OCI-LY3 (cell line): ENCODE measurements around the gene CCDC24.

Source experiments
- H2AFZ ChIP-seq: fragments of 200-600, 300-600 bp; shearing (Covaris generic); 2 replicates; pipeline ENCODE4 v1.6.0; 2014; ENCODE audit warnings: antibody characterized with exemption, low read depth, low read length
- H3K27ac ChIP-seq: fragments of 200-600, 300-600 bp; sonication (generic); 2 replicates; pipeline ENCODE4 v1.5.1; 2014; ENCODE audit warnings: mild to moderate bottlenecking, low read length, moderate library complexity, mixed read lengths
- H3K27me3 ChIP-seq: fragments of 200-600, 300-600 bp; sonication (generic); 2 replicates; pipeline ENCODE4 v1.6.1; 2014; ENCODE audit warnings: low read depth, low read length, mixed read lengths
- H3K36me3 ChIP-seq: fragments of 200-600, 300-600 bp; sonication (generic); replicated peaks from 2 replicates; pipeline ENCODE3; 2014; ENCODE audit warnings: low read depth, low read length, mixed read lengths
- H3K4me1 ChIP-seq: fragments of 300-600, 200-600 bp; sonication (generic); 2 replicates; pipeline ENCODE4 v1.6.1; 2014; ENCODE audit warnings: low read length, mixed read lengths
- H3K4me2 ChIP-seq: fragments of 200-600, 300-600 bp; sonication (generic); 2 replicates; pipeline ENCODE4 v1.6.1; 2014; ENCODE audit warnings: low read length, mixed read lengths
- H3K4me3 ChIP-seq: fragments of 300-600, 200-600 bp; sonication (generic); 2 replicates; pipeline ENCODE4 v1.5.1; 2014; ENCODE audit warnings: antibody characterized with exemption, mild to moderate bottlenecking, low read length, moderate library complexity
- H3K79me2 ChIP-seq: fragments of 300-600, 200-600 bp; shearing (Covaris generic); 2 replicates; pipeline ENCODE4 v1.6.1; 2014; ENCODE audit warnings: mild to moderate bottlenecking, low read length, mixed read lengths
- H3K9ac ChIP-seq: fragments of 300-600, 200-600 bp; shearing (Covaris generic); 2 replicates; pipeline ENCODE4 v1.6.0; 2014; ENCODE audit warnings: mild to moderate bottlenecking, low read length, moderate library complexity
- H3K9me3 ChIP-seq: fragments of 200-600, 300-600 bp; shearing (Covaris generic); 2 replicates; pipeline ENCODE4 v1.6.1; 2014; ENCODE audit warnings: low read length, mixed read lengths; ENCODE audit not compliant: insufficient read depth
- H4K20me1 ChIP-seq: fragments of 200-600, 300-600 bp; sonication (generic); 2 replicates; pipeline ENCODE4 v1.6.1; 2016; ENCODE audit warnings: low read length, mixed read lengths; ENCODE audit not compliant: insufficient read depth
- EZH2phosphoT487 ChIP-seq: fragments of 200-600 bp; shearing (Covaris generic); IDR thresholded peaks from 2 replicates; pipeline ENCODE4 v1.6.1; 2018; ENCODE audit warnings: antibody characterized with exemption, mixed run types, low read depth
- TF ChIP-seq, protein P1 (sequence below): fragments of 200-600, 300-600 bp; sonication (generic); IDR thresholded peaks from 2 replicates; pipeline ENCODE4 v1.5.1; 2014; ENCODE audit warnings: antibody characterized with exemption, low read length, low read depth

Gene CCDC24

DNA sequence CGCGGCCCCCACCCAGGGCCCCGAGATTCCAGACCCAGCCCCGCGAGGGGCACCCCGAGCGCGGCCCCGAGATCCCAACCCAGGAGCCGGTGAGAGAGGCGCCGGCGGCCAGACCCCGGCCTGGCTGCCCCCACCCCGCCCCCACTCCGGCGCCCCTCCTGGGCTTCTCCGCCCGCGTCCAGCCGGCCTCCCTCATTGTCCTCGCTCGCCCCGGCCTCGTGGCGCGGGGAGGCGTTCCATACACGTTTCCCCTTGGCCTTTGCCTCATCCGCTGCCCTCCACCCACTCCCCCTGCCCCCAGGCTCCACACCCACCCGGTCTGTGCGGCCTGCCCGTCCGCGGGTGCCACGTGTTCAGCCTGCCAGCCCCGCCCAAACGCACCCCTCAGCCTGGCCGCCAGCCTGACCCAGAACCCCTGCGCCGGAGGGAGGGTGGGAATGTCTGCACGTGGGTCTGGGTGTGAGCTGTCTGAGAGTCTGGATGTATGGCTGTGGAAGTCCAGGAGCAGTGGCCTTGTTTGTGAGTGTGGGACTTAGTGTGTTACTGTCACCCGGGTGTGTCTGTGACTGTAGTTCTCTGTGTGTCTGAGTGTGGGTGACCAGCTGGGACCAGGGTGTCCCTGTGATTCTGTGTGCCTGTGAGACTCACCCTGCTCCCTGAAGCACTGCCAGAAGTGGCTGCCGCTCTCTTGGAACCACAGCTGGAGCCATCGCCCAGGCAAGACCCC, 11.7 kb upstream of the CCDC24 start:
- Histone ChIP-seq H3K4me2 (peak overlapping the region; percentile 80), H2AFZ (no peak overlapping the region), H3K4me3 (peak overlapping the region; percentile 96), H3K9ac (peak overlapping the region; percentile 84), H3K9me3 (no peaks in the 10 kb centered on the region), H3K27me3 (no peaks in the 10 kb centered on the region), H3K27ac (peak overlapping the region; percentile 30), H3K4me1 (peaks cover 25% of the 10 kb centered on the region), H4K20me1 (peaks cover 4% of the 10 kb centered on the region; the same call in 1 of the 2 replicates), H3K36me3 (peaks cover 20% of the 10 kb centered on the region), H3K79me2 (peaks cover 79% of the 10 kb centered on the region)
- TF ChIP-seq, protein P1, sequence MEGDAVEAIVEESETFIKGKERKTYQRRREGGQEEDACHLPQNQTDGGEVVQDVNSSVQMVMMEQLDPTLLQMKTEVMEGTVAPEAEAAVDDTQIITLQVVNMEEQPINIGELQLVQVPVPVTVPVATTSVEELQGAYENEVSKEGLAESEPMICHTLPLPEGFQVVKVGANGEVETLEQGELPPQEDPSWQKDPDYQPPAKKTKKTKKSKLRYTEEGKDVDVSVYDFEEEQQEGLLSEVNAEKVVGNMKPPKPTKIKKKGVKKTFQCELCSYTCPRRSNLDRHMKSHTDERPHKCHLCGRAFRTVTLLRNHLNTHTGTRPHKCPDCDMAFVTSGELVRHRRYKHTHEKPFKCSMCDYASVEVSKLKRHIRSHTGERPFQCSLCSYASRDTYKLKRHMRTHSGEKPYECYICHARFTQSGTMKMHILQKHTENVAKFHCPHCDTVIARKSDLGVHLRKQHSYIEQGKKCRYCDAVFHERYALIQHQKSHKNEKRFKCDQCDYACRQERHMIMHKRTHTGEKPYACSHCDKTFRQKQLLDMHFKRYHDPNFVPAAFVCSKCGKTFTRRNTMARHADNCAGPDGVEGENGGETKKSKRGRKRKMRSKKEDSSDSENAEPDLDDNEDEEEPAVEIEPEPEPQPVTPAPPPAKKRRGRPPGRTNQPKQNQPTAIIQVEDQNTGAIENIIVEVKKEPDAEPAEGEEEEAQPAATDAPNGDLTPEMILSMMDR: no peak
- no peak for TF ChIP-seq EZH2phosphoT487

GRCh38 chr1:43980255-43981134, 10.9 kb upstream of the CCDC24 start:
- no peaks in the 10 kb centered on the region for H3K27me3 ChIP-seq
- H3K9me3 ChIP-seq: no peaks in the 10 kb centered on the region
- peak overlapping the region; percentile 96 for H3K4me3 ChIP-seq
- peaks cover 4% of the 10 kb centered on the region; the same call in 1 of the 2 replicates for H4K20me1 ChIP-seq
- TF ChIP-seq EZH2phosphoT487: no peak
- TF ChIP-seq, protein P1: no peak
- H3K36me3 ChIP-seq: peaks cover 20% of the 10 kb centered on the region
- peaks cover 71% of the 10 kb centered on the region for H3K79me2 ChIP-seq
- H2AFZ ChIP-seq: no peak overlapping the region
- peak overlapping the region; percentile 84 for H3K9ac ChIP-seq
- peak overlapping the region; percentile 30; the same call in 1 of the 2 replicates for H3K27ac ChIP-seq
- peak overlapping the region; percentile 80 for H3K4me2 ChIP-seq
- H3K4me1 ChIP-seq: peaks cover 25% of the 10 kb centered on the region

- H3K4me3 ChIP-seq: no peak overlapping the region
- no peaks in the 10 kb centered on the region for H3K27me3 ChIP-seq
- H4K20me1 ChIP-seq: peaks cover 1% of the 10 kb centered on the region; the same call in 1 of the 2 replicates
- H3K4me2 ChIP-seq: no peak overlapping the region
- H3K9ac ChIP-seq: no peak overlapping the region
- H3K36me3 ChIP-seq: peaks cover 16% of the 10 kb centered on the region
- no peak for TF ChIP-seq EZH2phosphoT487
- TF ChIP-seq, protein P1: no peak
- no peaks in the 10 kb centered on the region for H3K9me3 ChIP-seq
- H3K27ac ChIP-seq: no peak overlapping the region
- H3K79me2 ChIP-seq: peaks cover 65% of the 10 kb centered on the region
- H2AFZ ChIP-seq: no peak overlapping the region
- peaks cover 20% of the 10 kb centered on the region for H3K4me1 ChIP-seq
Measured at GRCh38 chr1:43981135-43981491, 10.3 kb upstream of the CCDC24 start.

GRCh38 chr1:43981636-43982035, 9.8 kb upstream of the CCDC24 start:
- H3K79me2 ChIP-seq: peaks cover 60% of the 10 kb centered on the region
- H4K20me1 ChIP-seq: no peaks in the 10 kb centered on the region
- no peaks in the 10 kb centered on the region for H3K27me3 ChIP-seq
- no peak overlapping the region for H3K9ac ChIP-seq
- H3K9me3 ChIP-seq: no peaks in the 10 kb centered on the region
- H2AFZ ChIP-seq: no peak overlapping the region
- H3K27ac ChIP-seq: no peak overlapping the region
- H3K4me3 ChIP-seq: no peak overlapping the region
- TF ChIP-seq, protein P1: no peak
- no peak for TF ChIP-seq EZH2phosphoT487
- no peak overlapping the region for H3K4me2 ChIP-seq
- H3K4me1 ChIP-seq: peaks cover 15% of the 10 kb centered on the region
- peaks cover 11% of the 10 kb centered on the region for H3K36me3 ChIP-seq
